H1 (cell line): ENCODE measurements around the gene WDR11. TPM values are rescaled to one million over a fixed set of nuclear protein-coding genes. Genes with fewer than 3 reads are reported as not detected.

Experiments
- CTCF ChIA-PET: fragments of 300-600 bp; sonication (Branson Sonifier 250); formaldehyde crosslinking; loops from one replicate; lab custom pipeline; 2021; ENCODE audit not compliant: partially characterized antibody; lab: Charles Lee
- POLR2A ChIA-PET: fragments of 300-600 bp; sonication (Branson Sonifier 250); formaldehyde crosslinking; loops from one replicate; lab custom pipeline; 2021; ENCODE audit warnings: inconsistent platforms; ENCODE audit not compliant: partially characterized antibody; lab: Charles Lee
- DNase-seq, 2 experiments: peaks; one replicate each; pipeline versions ENCODE4 v3.0.0 to v3.0.0-alpha.2; 2010 to 2022; ENCODE audit warnings: low spot score in 2 of 2, low read depth in 1 of 2, mixed read lengths in 1 of 2
- FAIRE-seq: peaks from 2 replicates; lab custom pipeline; 2011; peaks lifted over from hg19 to GRCh38; lab: Jason Lieb, UNC
- H2AFZ ChIP-seq: 2 replicates; pipeline ENCODE4 v1.8.1; 2012; ENCODE audit warnings: low read length, inconsistent platforms
- H2AK5ac ChIP-seq: 2 replicates; pipeline ENCODE4 v1.6.1; 2013; ENCODE audit warnings: low read depth, low read length
- H2BK120ac ChIP-seq: replicated peaks from 2 replicates; pipeline ENCODE3; 2013; ENCODE audit warnings: low read depth, low read length, inconsistent platforms
- H2BK12ac ChIP-seq: 2 replicates; pipeline ENCODE4 v1.6.1; 2013; ENCODE audit warnings: low read depth, low read length
- H2BK15ac ChIP-seq: 2 replicates; pipeline ENCODE4 v1.6.1; 2013; ENCODE audit warnings: low read length
- H2BK20ac ChIP-seq: 2 replicates; pipeline ENCODE4 v1.6.1; 2013; ENCODE audit warnings: low read length
- H2BK5ac ChIP-seq: 2 replicates; pipeline ENCODE4 v1.6.1; 2013; ENCODE audit warnings: low read depth, low read length
- H3K14ac ChIP-seq: 2 replicates; pipeline ENCODE4 v1.6.1; 2013; ENCODE audit warnings: inconsistent platforms; ENCODE audit not compliant: insufficient read length
- H3K18ac ChIP-seq: 2 replicates; pipeline ENCODE4 v1.6.1; 2013; ENCODE audit warnings: low read length; ENCODE audit errors: extremely low read depth
- H3K23ac ChIP-seq: 2 replicates; pipeline ENCODE4 v1.6.1; 2013; ENCODE audit warnings: inconsistent platforms; ENCODE audit not compliant: insufficient read length
- H3K23me2 ChIP-seq: 2 replicates; pipeline ENCODE4 v1.6.1; 2013; ENCODE audit warnings: low read depth, low read length
- H3K27ac ChIP-seq: 2 replicates; pipeline ENCODE4 v1.6.1; 2011; ENCODE audit warnings: low read depth, low read length, inconsistent platforms
- H3K27me3 ChIP-seq, 4 experiments: replicated peaks in 1 of 4; 1 replicate in 1 of 4; 2 replicates in 3 of 4; pipeline versions ENCODE4 v1.6.1 to v1.8.1; 2011 to 2013; ENCODE audit warnings: low read length in 3 of 4, mild to moderate bottlenecking in 3 of 4, inconsistent platforms in 2 of 4, mixed read lengths in 2 of 4, moderate library complexity in 1 of 4; ENCODE audit not compliant: control insufficient read depth in 3 of 4, insufficient read depth in 3 of 4; ENCODE audit errors: extremely low read depth in 1 of 4
- H3K36me3 ChIP-seq, 4 experiments: 2 replicates each; pipeline versions ENCODE4 v1.6.1 to v1.8.1; 2011 to 2013; ENCODE audit warnings: mild to moderate bottlenecking in 4 of 4, low read length in 3 of 4, moderate library complexity in 2 of 4, control low read depth in 1 of 4, inconsistent platforms in 1 of 4; ENCODE audit not compliant: insufficient read depth in 4 of 4, control insufficient read depth in 2 of 4
- H3K4ac ChIP-seq: replicated peaks from 2 replicates; pipeline ENCODE3; 2013; ENCODE audit warnings: low read length, low read depth, mixed read lengths, inconsistent platforms; ENCODE audit not compliant: insufficient read length
- H3K4me1 ChIP-seq, 4 experiments: replicated peaks in 1 of 4; 1 replicate in 1 of 4; 2 replicates in 3 of 4; pipeline versions ENCODE4 v1.6.1 to v1.8.1; 2011 to 2013; ENCODE audit warnings: low read length in 3 of 4, inconsistent platforms in 2 of 4, mixed read lengths in 1 of 4; ENCODE audit not compliant: insufficient read depth in 4 of 4, control insufficient read depth in 3 of 4
- H3K4me2 ChIP-seq, 2 experiments: 2 replicates each; pipeline versions ENCODE4 v1.6.1 to v1.8.1; 2011 to 2013; ENCODE audit warnings: low read depth in 2 of 2, low read length in 2 of 2, control low read depth in 1 of 2, inconsistent platforms in 1 of 2, mild to moderate bottlenecking in 1 of 2; ENCODE audit not compliant: insufficient read depth in 1 of 2
- H3K4me3 ChIP-seq, 4 experiments: fragments of 200-600, 300-600 bp in 1 of 4; sonication (generic), shearing (Covaris generic), sonication (Bioruptor Twin) in 1 of 4; 2 replicates each; pipeline versions ENCODE4 v1.5.1 to v1.8.1; 2011 to 2016; ENCODE audit warnings: low read length in 4 of 4, low read depth in 3 of 4, control low read depth in 2 of 4, inconsistent platforms in 2 of 4, mild to moderate bottlenecking in 2 of 4, mixed read lengths in 1 of 4, moderate library complexity in 1 of 4; ENCODE audit not compliant: insufficient read depth in 2 of 4; ENCODE audit errors: extremely low read depth in 1 of 4
- H3K56ac ChIP-seq: replicated peaks from 2 replicates; pipeline ENCODE3; 2013; ENCODE audit warnings: low read depth, mild to moderate bottlenecking, mixed read lengths, low read length, inconsistent platforms; ENCODE audit not compliant: insufficient read length
- H3K79me1 ChIP-seq: 2 replicates; pipeline ENCODE4 v1.6.1; 2013; ENCODE audit warnings: low read depth, low read length, control low read depth
- H3K79me2 ChIP-seq, 2 experiments: 2 replicates each; pipeline versions ENCODE4 v1.6.1 to v1.8.1; 2012 to 2013; ENCODE audit warnings: low read length in 2 of 2, mild to moderate bottlenecking in 2 of 2, inconsistent platforms in 1 of 2; ENCODE audit not compliant: insufficient read depth in 2 of 2, control insufficient read depth in 1 of 2
- H3K9ac ChIP-seq, 4 experiments: replicated peaks in 1 of 4; 1 replicate in 1 of 4; 2 replicates in 3 of 4; pipeline versions ENCODE4 v1.6.1 to v1.8.1; 2011 to 2013; ENCODE audit warnings: low read depth in 3 of 4, low read length in 3 of 4, control low read depth in 2 of 4, mild to moderate bottlenecking in 2 of 4, moderate library complexity in 2 of 4, inconsistent platforms in 1 of 4; ENCODE audit errors: extremely low read depth in 1 of 4
- H3K9me3 ChIP-seq, 2 experiments: 2 replicates each; pipeline versions ENCODE4 v1.6.1 to v1.8.1; 2012 to 2013; ENCODE audit warnings: mild to moderate bottlenecking in 2 of 2, moderate library complexity in 2 of 2, control low read depth in 1 of 2, inconsistent platforms in 1 of 2, low read depth in 1 of 2, low read length in 1 of 2, mixed read lengths in 1 of 2; ENCODE audit not compliant: insufficient read depth in 2 of 2
- H4K20me1 ChIP-seq, 2 experiments: replicated peaks in 1 of 2; 2 replicates each; pipeline versions ENCODE3 to v1.8.1; 2011 to 2013; ENCODE audit warnings: inconsistent platforms in 2 of 2, low read length in 2 of 2, mild to moderate bottlenecking in 1 of 2; ENCODE audit not compliant: insufficient read depth in 2 of 2, control insufficient read depth in 1 of 2
- H4K5ac ChIP-seq: 2 replicates; pipeline ENCODE4 v1.6.1; 2013; ENCODE audit warnings: low read length, low read depth, mixed read lengths, inconsistent platforms; ENCODE audit not compliant: insufficient read length
- H4K8ac ChIP-seq: 2 replicates; pipeline ENCODE4 v1.8.0; 2013; ENCODE audit warnings: mild to moderate bottlenecking, moderate library complexity, low read length, inconsistent platforms; ENCODE audit not compliant: insufficient read depth; ENCODE audit errors: extremely low read depth
- H4K91ac ChIP-seq: replicated peaks from 2 replicates; pipeline ENCODE3; 2013; ENCODE audit warnings: low read length, mixed read lengths, inconsistent platforms; ENCODE audit not compliant: insufficient read length
- CHD1 ChIP-seq: IDR thresholded peaks from 2 replicates; pipeline ENCODE4 v1.6.1; 2012; ENCODE audit warnings: low read depth, low read length, improper control_type of control experiment
- CHD2 ChIP-seq: IDR thresholded peaks from 2 replicates; pipeline ENCODE4 v1.6.1; 2012; ENCODE audit warnings: low read length, improper control_type of control experiment
- HDAC2 ChIP-seq, 2 experiments: fragments of 300-600 bp in 1 of 2; sonication (generic) in 1 of 2; IDR thresholded peaks; 2 replicates each; pipeline ENCODE4 v1.6.1; 2011 to 2012; ENCODE audit warnings: low read depth in 2 of 2, low read length in 2 of 2, mild to moderate bottlenecking in 2 of 2, moderate library complexity in 2 of 2, borderline replicate concordance in 1 of 2, inconsistent platforms in 1 of 2
- JUN ChIP-seq: IDR thresholded peaks from 2 replicates; pipeline ENCODE4 v1.6.1; 2011; ENCODE audit warnings: low read depth, mild to moderate bottlenecking, improper control_type of control experiment, low read length
- KDM1A ChIP-seq: fragments of 200-600, 300-600 bp; sonication (generic); IDR thresholded peaks from 2 replicates; pipeline ENCODE4 v1.7.1; 2016; ENCODE audit warnings: mild to moderate bottlenecking, low read length, borderline replicate concordance
- RBBP5 ChIP-seq: IDR thresholded peaks from 2 replicates; pipeline ENCODE4 v1.7.1; 2012; ENCODE audit warnings: low read depth, mild to moderate bottlenecking, inconsistent platforms, low read length, moderate library complexity, borderline replicate concordance
- SIRT6 ChIP-seq: IDR thresholded peaks from one replicate; pipeline ENCODE4 v1.7.1; 2012; ENCODE audit warnings: low read length, inconsistent platforms
- SP2 ChIP-seq: IDR thresholded peaks from 2 replicates; pipeline ENCODE4 v1.6.1; 2012; ENCODE audit warnings: mild to moderate bottlenecking, low read length, inconsistent platforms
- SRF ChIP-seq: IDR thresholded peaks from 2 replicates; pipeline ENCODE4 v1.6.1; 2011; ENCODE audit warnings: mild to moderate bottlenecking, low read depth, low read length, moderate library complexity
- TEAD4 ChIP-seq: IDR thresholded peaks from 2 replicates; pipeline ENCODE4 v1.6.1; 2012; ENCODE audit warnings: low read depth, low read length, inconsistent platforms, mixed read lengths
- WGBS, 2 experiments: shearing (Covaris generic) in 1 of 2; methylation state at CpG; one replicate each; pipeline versions ENCODE4 v1.1.6 to v1.1.7; 2013 to 2015; ENCODE audit warnings: low lambda C conversion rate in 2 of 2, mixed read lengths in 2 of 2, inconsistent platforms in 1 of 2, low coverage in 1 of 2, missing lambda C conversion rate in 1 of 2; ENCODE audit not compliant: insufficient replicate concordance in 2 of 2, insufficient coverage in 1 of 2, insufficient read length in 1 of 2; ENCODE audit errors: extremely low coverage in 1 of 2, missing lambda C conversion rate in 1 of 2; 5-methylcytosine and 5-hydroxymethylcytosine counted together
- polyA plus RNA-seq, 7 experiments: library from polyadenylated mRNA; depleted of rRNA in 3 of 7; stranded (reverse) in 5 of 7; unstranded in 2 of 7; fragments of >200 nt in 5 of 7; fragments of 200-250 nt in 2 of 7; gene quantifications; 1 replicate in 5 of 7; 2 replicates in 1 of 7; 4 replicates in 1 of 7; pipeline versions ENCODE4 v1.2.1 to v1.2.3, GENCODE V29; 2011 to 2013; ENCODE audit warnings: missing spikeins in 2 of 7, mixed read lengths in 2 of 7
- total RNA-seq: library from RNA; stranded (reverse); fragmentation: NEBNext Ultra II Directional; extraction: Animal tissue kit (Norgen Biotek cat#: 25700); gene quantifications from 2 replicates; pipeline ENCODE4 v1.2.1, GENCODE V29; 2021

Gene WDR11
- total and polyA plus RNA-seq, 2 of the 8 experiments (the other 6 are each of a cell fraction or from before 2014, with no cell fraction given), result 39.7 to 41.9 TPM

GRCh38 chr10:120827251-120827875 is 23.8 kb upstream of the WDR11 start:
- H3K79me1 ChIP-seq, result no peaks in the 10 kb centered on the region
- no peaks in the 10 kb centered on the region for H3K23me2 ChIP-seq
- no peak overlapping the region for H3K9ac ChIP-seq
- H2BK120ac ChIP-seq, result no peak overlapping the region
- no peaks in the 10 kb centered on the region for H3K9me3 ChIP-seq
- no peak overlapping the region for H4K5ac ChIP-seq
- no peak overlapping the region for H2BK5ac ChIP-seq
- DNase-seq (no peak), FAIRE-seq (no peak)
- no peak for TF ChIP-seq SRF
- TF ChIP-seq SIRT6, result no peak
- TF ChIP-seq CHD1, result no peak
- TF ChIP-seq KDM1A, result no peak
- TF ChIP-seq JUN, result no peak
- no peak for TF ChIP-seq SP2
- no peak for TF ChIP-seq CHD2
- TF ChIP-seq TEAD4, result no peak
- TF ChIP-seq HDAC2 (IDR thresholded peaks at IDR 0.05; ENCODE audit: borderline replicate concordance in 1 of 2, low read depth in 2 of 2, low read length in 2 of 2), result no peak
- no peak for TF ChIP-seq RBBP5
- no peaks in the 10 kb centered on the region for H3K36me3 ChIP-seq
- no peak overlapping the region for H3K27ac ChIP-seq
- no peak overlapping the region for H3K4ac ChIP-seq
- H2AFZ ChIP-seq, result no peak overlapping the region
- H4K8ac ChIP-seq, result no peak overlapping the region
- 73% methylated on average over 5 of the region's 5 CpGs; no CpG with 5 or more reads in 1 of the 2 experiments for WGBS, 2 experiments
- H4K91ac ChIP-seq, result no peak overlapping the region
- H3K4me3 ChIP-seq, result no peak overlapping the region
- no peak overlapping the region for H3K4me2 ChIP-seq
- H2BK20ac ChIP-seq, result no peak overlapping the region
- H2AK5ac ChIP-seq, result no peak overlapping the region
- H3K23ac ChIP-seq, result no peak overlapping the region
- no peaks in the 10 kb centered on the region for H3K79me2 ChIP-seq
- no peak overlapping the region for H3K14ac ChIP-seq
- H2BK12ac ChIP-seq, result no peak overlapping the region
- H3K27me3 ChIP-seq, result peaks cover 0 to 4% (median 0%) of the 10 kb centered on the region in 4 experiments; a peak in 2 of 7 replicates
- no peaks in the 10 kb centered on the region for H4K20me1 ChIP-seq
- ChIA-PET POLR2A (no interaction called here), CTCF (interaction anchor here (0.6 to 1.3 kb wide), 3 partner anchors 17 to 460 kb away, joined by 3 to 4 read pairs (median 4); partner anchors contain the start of gene WDR11)
- no peak overlapping the region for H3K56ac ChIP-seq
- H3K18ac ChIP-seq, result no peak overlapping the region
- H2BK15ac ChIP-seq, result no peak overlapping the region
- peaks cover 1 to 7% (median 5%) of the 10 kb centered on the region in 4 experiments; a peak in 5 of 7 replicates for H3K4me1 ChIP-seq
